GM20000 (cell line): ENCODE measurements around the gene NPLOC4.
A peak's percentile ranks its signal among the peaks of the same experiment; 100 is the strongest.
"Not testable (repeated sequence)": the region's sequence is repeated elsewhere in the genome, so short reads cannot be mapped to it uniquely, and the experiment has no call there.

ENCODE experiments used
- DNase-seq: peaks from one replicate; pipeline ENCODE4 v3.0.0; 2012; ENCODE audit warnings: low spot score
- TF ChIP-seq, protein P1 (sequence below): IDR thresholded peaks from 2 replicates; pipeline ENCODE4 v1.5.1; 2012; ENCODE audit warnings: mild to moderate bottlenecking, control low read depth; ENCODE audit errors: extremely low read depth, missing control alignments

Gene NPLOC4

DNA sequence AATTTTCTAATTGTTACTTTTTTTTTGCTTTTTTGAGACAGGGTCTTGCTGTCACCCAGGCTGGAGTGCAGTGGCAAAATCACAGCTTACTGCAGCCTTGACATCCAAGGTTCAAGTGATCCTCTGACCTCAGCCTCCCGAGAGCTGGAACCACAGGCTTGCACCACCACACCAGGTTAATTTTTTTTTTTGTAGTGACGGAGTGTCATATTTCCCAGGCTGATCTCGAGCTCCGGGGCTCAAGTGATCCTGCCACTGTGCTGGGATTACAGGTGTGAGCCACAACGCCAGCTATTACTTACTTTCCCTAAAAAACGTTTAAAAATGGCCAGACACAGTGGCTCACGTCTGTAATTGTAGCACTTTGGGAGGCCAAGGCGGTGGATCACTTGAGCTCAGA, 6.6 kb downstream of the NPLOC4 start:
- DNase-seq: no peak
- TF ChIP-seq, protein P1, sequence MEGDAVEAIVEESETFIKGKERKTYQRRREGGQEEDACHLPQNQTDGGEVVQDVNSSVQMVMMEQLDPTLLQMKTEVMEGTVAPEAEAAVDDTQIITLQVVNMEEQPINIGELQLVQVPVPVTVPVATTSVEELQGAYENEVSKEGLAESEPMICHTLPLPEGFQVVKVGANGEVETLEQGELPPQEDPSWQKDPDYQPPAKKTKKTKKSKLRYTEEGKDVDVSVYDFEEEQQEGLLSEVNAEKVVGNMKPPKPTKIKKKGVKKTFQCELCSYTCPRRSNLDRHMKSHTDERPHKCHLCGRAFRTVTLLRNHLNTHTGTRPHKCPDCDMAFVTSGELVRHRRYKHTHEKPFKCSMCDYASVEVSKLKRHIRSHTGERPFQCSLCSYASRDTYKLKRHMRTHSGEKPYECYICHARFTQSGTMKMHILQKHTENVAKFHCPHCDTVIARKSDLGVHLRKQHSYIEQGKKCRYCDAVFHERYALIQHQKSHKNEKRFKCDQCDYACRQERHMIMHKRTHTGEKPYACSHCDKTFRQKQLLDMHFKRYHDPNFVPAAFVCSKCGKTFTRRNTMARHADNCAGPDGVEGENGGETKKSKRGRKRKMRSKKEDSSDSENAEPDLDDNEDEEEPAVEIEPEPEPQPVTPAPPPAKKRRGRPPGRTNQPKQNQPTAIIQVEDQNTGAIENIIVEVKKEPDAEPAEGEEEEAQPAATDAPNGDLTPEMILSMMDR: no peak

DNA sequence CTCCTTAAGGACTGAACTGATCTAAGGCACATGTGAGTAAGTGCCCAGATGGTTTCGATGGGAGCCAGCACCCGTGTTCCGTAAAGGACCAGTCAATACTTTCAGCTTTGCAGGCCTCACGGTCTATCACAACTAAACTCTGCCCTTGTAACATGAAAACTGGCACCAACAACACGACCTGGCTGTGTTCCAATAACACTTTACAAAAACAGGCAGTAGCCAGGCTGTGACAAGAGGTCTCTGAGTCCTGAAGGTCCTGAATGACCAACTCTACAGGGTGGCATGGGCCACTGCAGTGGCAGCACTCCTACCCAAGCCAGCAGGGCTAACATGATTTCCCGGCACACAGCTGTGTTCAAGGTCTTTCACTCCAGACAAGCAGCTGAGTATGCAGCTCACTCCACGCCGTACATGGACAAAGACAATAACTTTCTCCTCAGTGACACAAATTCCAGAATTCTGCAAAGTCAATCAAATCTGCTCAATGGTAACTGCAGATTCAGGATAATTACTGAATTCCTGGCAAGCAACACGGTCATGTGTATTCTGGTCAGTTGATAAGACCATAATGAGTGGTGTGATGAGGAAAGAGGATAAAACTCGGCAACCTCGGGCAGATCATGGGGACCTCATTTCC, 15.3 kb downstream of the NPLOC4 start:
- TF ChIP-seq, protein P1: no peak
- DNase-seq: no peak

DNA sequence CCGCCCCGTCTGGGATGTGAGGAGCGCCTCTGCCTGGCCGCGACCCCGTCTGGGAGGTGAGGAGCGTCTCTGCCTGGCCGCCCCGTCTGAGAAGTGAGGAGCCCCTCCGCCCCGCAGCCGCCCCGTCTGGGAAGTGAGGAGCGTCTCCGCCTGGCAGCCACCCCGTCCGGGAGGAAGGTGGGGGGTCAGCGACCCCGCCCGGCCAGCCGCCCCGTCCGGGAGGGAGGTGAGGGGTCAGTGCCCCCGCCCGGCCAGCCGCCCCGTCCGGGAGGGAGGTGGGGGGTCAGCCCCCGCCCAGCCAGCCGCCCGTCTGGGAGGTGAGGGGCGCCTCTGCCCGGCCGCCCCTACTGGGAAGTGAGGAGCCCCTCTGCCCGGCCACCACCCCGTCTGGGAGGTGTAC, 18.6 kb downstream of the NPLOC4 start:
- DNase-seq: not testable (repeated sequence)

DNA sequence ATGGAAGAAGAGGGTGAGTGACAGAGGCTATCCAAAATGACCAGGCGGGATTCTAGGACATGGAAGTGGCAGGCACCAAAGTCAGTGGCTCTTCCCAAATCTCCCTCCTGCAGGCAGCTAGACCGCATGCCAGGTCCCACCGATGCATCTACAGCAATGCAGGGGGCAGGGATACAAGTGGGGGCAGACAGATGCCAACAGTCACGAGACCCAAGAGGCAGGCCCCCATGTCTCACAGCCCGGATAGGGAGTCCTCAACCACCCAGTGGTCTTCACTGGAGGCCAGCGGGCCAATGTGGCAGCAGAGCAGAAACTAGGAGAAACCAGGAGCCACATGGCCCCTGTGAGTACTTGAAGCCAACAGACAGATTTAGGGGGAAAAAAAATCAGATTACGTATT, 20.0 kb downstream of the NPLOC4 start:
- TF ChIP-seq, protein P1: no peak
- DNase-seq: no peak

DNA sequence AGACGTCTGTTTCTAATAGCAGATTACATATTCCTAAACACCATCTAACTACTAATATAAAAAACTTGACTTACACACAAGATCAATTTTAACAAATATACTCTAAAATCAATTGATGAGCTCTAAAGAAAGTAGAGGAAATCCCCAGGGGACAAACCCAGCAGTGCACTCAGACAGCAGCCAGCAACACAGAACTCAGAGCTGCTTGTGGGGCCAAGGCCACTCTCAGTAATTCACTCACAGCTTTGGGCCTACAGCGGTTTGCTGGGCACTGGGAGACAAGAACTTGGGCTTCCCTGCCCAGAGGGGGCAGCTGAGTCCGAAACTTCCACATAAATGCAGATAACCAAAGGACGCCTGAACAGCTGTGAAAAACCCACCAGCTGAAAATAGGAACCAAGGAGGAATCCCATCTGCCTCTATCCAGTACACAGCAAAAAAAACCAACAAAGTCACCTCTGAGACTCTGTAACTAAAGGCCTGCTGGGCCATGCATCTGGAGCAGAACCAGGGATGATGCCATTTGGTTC, 21.4 kb downstream of the NPLOC4 start:
- DNase-seq: peak; percentile 43
- TF ChIP-seq, protein P1: no peak

DNA sequence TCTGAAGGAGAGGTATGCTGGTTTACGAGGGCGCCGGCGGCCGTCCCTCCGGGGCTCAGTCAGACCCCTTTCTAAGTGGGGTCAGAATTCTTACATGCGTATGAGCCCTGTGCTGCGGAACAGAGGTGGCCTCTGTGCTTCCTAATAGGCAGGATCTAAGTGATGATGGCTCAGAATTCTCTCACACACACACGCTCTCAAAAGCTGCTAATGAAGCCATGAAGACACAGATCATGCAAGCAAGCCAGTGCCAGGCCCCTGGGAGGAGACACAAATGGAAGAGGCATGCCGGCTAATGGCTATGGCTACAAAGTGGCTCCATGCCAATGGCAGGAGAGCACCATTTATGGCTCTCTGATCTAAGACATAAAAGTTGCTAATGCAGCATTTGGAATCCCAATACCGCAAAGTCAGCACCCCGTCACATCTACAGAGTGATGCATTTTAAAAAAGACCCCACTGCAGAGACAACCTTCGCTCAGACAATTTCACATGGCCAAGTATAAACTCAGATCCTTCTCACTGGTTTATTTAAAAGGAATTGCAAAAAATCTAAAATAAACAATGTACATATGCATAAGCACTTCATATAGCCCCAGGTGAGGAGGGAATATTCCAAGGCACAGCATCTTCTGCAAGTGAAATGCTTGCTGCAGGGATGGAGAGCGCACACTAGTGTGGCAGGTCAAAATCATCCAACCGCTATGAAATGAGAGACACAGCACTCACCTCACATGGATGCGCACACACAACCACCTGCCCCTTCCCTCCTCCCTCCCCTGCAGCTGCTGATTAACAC, 24.5 kb downstream of the NPLOC4 start:
- TF ChIP-seq, protein P1: no peak
- DNase-seq: no peak

DNA sequence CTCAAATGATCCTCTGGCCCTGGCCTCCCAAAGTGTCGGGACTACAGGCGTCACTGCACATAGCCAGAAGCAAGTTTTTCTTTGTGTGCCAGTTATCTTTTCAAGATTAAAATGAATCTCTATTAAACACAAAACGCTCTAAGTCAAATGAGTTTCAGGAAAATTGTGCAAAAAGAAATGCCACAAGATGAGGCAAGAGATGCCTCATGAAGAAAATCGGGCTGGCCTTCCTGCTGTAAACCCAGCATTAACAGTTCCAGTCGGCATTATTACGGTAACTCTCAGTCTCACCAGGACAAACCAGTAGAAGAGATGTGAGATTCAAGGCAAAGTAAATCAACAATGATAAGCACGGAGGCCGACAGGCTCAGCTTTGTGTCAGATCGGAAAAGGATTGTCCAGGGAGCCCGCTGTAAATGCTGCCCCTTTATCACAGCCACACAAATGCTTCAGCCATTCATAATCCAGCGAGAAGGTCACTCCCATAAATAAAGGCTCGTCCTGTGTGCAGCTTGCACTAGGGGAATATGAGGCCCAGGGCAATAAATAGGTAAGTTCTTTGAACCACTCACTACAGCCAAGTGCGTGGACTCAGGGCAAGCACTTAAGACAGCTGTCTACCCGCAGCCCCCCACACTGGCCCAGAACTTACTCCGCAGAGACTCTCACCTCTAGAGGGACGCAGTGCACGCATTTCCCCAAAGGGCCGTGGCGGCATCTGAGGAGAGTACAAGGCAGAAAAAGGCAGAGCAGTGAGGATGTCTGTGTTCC, 27.2 kb downstream of the NPLOC4 start:
- TF ChIP-seq, protein P1: no peak
- no peak for DNase-seq
